Eye (tissue), 1 donor: ENCODE results near the gene QSOX1.
A peak's percentile ranks its signal among the peaks of the same experiment; 100 is the strongest.

Experiments
- DNase-seq: peaks from one replicate; pipeline ENCODE4 v3.0.0-alpha.2; 2015

QSOX1 gene

GRCh38 chr1:180152588-180152987, 2.1 kb upstream of the QSOX1 start:
- DNase-seq: no peak

- DNase-seq: no peak
These were observed 1.6 kb upstream of the QSOX1 start for GRCh38 chr1:180153032-180153431.

- no peak for DNase-seq
These were observed 705 bp upstream of the QSOX1 start for GRCh38 chr1:180154003-180154324.

GRCh38 chr1:180155182-180155682, 563 bp downstream of the QSOX1 start:
- DNase-seq: no peak

GRCh38 chr1:180156201-180156600, 1.5 kb downstream of the QSOX1 start:
- no peak for DNase-seq

GRCh38 chr1:180156631-180157091, 2.0 kb downstream of the QSOX1 start:
- no peak for DNase-seq

GRCh38 chr1:180157108-180157507, 2.4 kb downstream of the QSOX1 start:
- no peak for DNase-seq

- no peak for DNase-seq
These were observed 2.9 kb downstream of the QSOX1 start for GRCh38 chr1:180157576-180158057.

GRCh38 chr1:180158149-180159147, 3.8 kb downstream of the QSOX1 start:
- no peak for DNase-seq

GRCh38 chr1:180160357-180160756, 5.7 kb downstream of the QSOX1 start:
- no peak for DNase-seq

- DNase-seq: no peak
These were observed 8.4 kb downstream of the QSOX1 start for GRCh38 chr1:180163041-180163440.

- DNase-seq: no peak
These were observed 10.4 kb downstream of the QSOX1 start for GRCh38 chr1:180165096-180165495.

GRCh38 chr1:180165509-180166435, 11.1 kb downstream of the QSOX1 start:
- no peak for DNase-seq

- no peak for DNase-seq
These were observed 11.7 kb downstream of the QSOX1 start for GRCh38 chr1:180166436-180166800.

GRCh38 chr1:180167021-180167701, 12.5 kb downstream of the QSOX1 start:
- DNase-seq: peak; percentile 35

- DNase-seq: no peak
These were observed 13.2 kb downstream of the QSOX1 start for GRCh38 chr1:180167721-180168467.

- peak; percentile 55 for DNase-seq
These were observed 14.3 kb downstream of the QSOX1 start for GRCh38 chr1:180168786-180169639.

GRCh38 chr1:180169640-180170195, 15.0 kb downstream of the QSOX1 start:
- DNase-seq: no peak

- DNase-seq: no peak
These were observed 16.0 kb downstream of the QSOX1 start for GRCh38 chr1:180170546-180171151.

GRCh38 chr1:180171691-180172090, 17.0 kb downstream of the QSOX1 start:
- DNase-seq: no peak
